ENCODE data around the gene ATAD3B. TPM values are rescaled to one million over a fixed set of nuclear protein-coding genes. Genes with fewer than 3 reads are reported as not detected.
"Not testable (repeated sequence)": the region's sequence is repeated elsewhere in the genome, so short reads cannot be mapped to it uniquely, and the experiment has no call there.

The ATAD3B gene
- total RNA-seq, 1 donor from 2014 or later: 31.4 TPM

- Histone ChIP-seq H3K27me3 (ENCODE audit: control insufficient read depth, insufficient read depth, low read length) (no peaks in the 10 kb centered on the region), H3K4me3 (ENCODE audit: low read depth, low read length) (no peak overlapping the region), H3K36me3 (ENCODE audit: control insufficient read depth, insufficient read depth, low read length) (no peaks in the 10 kb centered on the region)
- no peak for DNase-seq (ENCODE audit: low read depth)
- no peak for TF ChIP-seq CTCF (IDR thresholded peaks at IDR 0.05; ENCODE audit: insufficient read depth, low read length, poor library complexity, severe bottlenecking)
Observed at GRCh38 chr1:1489861-1490260, 18.3 kb downstream of the ATAD3B start.

GRCh38 chr1:1490633-1491230, 19.2 kb downstream of the ATAD3B start:
- no peak for TF ChIP-seq CTCF (IDR thresholded peaks at IDR 0.05; ENCODE audit: insufficient read depth, low read length, poor library complexity, severe bottlenecking)
- no peak overlapping the region for H3K4me3 ChIP-seq (ENCODE audit: low read depth, low read length)
- no peaks in the 10 kb centered on the region for H3K36me3 ChIP-seq (ENCODE audit: control insufficient read depth, insufficient read depth, low read length)
- H3K27me3 ChIP-seq (ENCODE audit: control insufficient read depth, insufficient read depth, low read length): no peaks in the 10 kb centered on the region
- DNase-seq (ENCODE audit: low read depth): no peak

DNA sequence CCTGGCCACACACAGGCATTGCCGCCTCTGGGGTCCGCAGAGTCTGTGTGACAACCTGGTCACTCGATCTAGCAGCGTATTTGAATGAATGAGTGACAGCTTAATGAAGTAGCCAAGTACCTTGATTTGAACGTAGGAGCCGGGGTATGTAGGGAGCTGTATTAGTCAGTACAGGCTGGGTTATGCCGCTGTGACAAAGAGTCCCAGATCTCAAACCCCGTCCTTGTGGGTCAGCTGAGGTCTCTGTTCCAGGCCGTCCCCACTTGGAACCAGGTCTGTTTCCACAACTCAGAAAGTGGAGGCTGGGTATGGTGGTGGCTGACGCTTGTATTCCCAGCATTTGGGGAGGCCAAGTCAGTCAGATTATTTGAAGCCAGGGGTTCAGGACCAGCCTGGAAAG, 20.0 kb downstream of the ATAD3B start:
- no peak for TF ChIP-seq CTCF (IDR thresholded peaks at IDR 0.05; ENCODE audit: insufficient read depth, low read length, poor library complexity, severe bottlenecking)
- no peak for DNase-seq (ENCODE audit: low read depth)
- H3K4me3 ChIP-seq (ENCODE audit: low read depth, low read length): no peak overlapping the region
- H3K27me3 ChIP-seq (ENCODE audit: control insufficient read depth, insufficient read depth, low read length): no peaks in the 10 kb centered on the region
- no peaks in the 10 kb centered on the region for H3K36me3 ChIP-seq (ENCODE audit: control insufficient read depth, insufficient read depth, low read length)

GRCh38 chr1:1494311-1494710, 22.7 kb downstream of the ATAD3B start:
- not testable (repeated sequence) for DNase-seq (ENCODE audit: low read depth); H3K4me3 ChIP-seq (ENCODE audit: low read depth, low read length); H3K36me3 ChIP-seq (ENCODE audit: control insufficient read depth, insufficient read depth, low read length); H3K27me3 ChIP-seq (ENCODE audit: control insufficient read depth, insufficient read depth, low read length)

DNA sequence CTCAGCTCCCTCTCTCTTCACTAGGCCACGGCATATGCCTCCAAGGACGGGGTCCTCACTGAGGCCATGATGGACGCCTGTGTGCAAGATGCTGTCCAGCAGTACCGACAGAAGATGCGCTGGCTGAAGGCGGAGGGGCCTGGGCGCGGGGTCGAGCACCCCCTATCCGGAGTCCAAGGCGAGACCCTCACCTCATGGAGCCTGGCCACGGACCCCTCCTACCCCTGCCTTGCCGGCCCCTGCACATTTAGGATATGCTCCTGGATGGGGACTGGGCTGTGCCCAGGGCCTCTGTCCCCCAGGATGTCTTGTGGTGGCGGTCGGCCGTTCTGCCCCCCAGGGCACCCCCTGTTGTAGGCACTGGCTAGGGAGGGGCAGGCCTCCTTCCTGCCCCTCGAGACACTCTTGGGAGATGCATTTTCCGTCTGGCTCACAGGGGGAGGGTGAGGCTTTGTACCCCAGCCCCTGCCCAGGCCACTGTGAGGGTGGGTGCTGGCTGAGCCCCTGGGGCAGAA, 24.0 kb downstream of the ATAD3B start:
- not testable (repeated sequence) for H3K36me3 ChIP-seq (ENCODE audit: control insufficient read depth, insufficient read depth, low read length); H3K4me3 ChIP-seq (ENCODE audit: low read depth, low read length); DNase-seq (ENCODE audit: low read depth); H3K27me3 ChIP-seq (ENCODE audit: control insufficient read depth, insufficient read depth, low read length)

- not testable (repeated sequence) for H3K36me3 ChIP-seq (ENCODE audit: control insufficient read depth, insufficient read depth, low read length); H3K27me3 ChIP-seq (ENCODE audit: control insufficient read depth, insufficient read depth, low read length); H3K4me3 ChIP-seq (ENCODE audit: low read depth, low read length)
- peak; percentile 64 for TF ChIP-seq CTCF (IDR thresholded peaks at IDR 0.05; ENCODE audit: insufficient read depth, low read length, poor library complexity, severe bottlenecking)
- peak; percentile 16 for DNase-seq (ENCODE audit: low read depth)
Observed at GRCh38 chr1:1504777-1505365, 33.3 kb downstream of the ATAD3B start.

GRCh38 chr1:1505366-1505798, 33.8 kb downstream of the ATAD3B start:
- H3K4me3 ChIP-seq (ENCODE audit: low read depth, low read length); H3K27me3 ChIP-seq (ENCODE audit: control insufficient read depth, insufficient read depth, low read length); DNase-seq (ENCODE audit: low read depth); H3K36me3 ChIP-seq (ENCODE audit: control insufficient read depth, insufficient read depth, low read length): not testable (repeated sequence)

GRCh38 chr1:1505801-1506200, 34.2 kb downstream of the ATAD3B start:
- H3K4me3 ChIP-seq (ENCODE audit: low read depth, low read length); H3K27me3 ChIP-seq (ENCODE audit: control insufficient read depth, insufficient read depth, low read length); H3K36me3 ChIP-seq (ENCODE audit: control insufficient read depth, insufficient read depth, low read length); DNase-seq (ENCODE audit: low read depth): not testable (repeated sequence)

All from kidney epithelial cell (primary cell).